ENCODE data around the gene SLC45A3.

Gene SLC45A3

DNA sequence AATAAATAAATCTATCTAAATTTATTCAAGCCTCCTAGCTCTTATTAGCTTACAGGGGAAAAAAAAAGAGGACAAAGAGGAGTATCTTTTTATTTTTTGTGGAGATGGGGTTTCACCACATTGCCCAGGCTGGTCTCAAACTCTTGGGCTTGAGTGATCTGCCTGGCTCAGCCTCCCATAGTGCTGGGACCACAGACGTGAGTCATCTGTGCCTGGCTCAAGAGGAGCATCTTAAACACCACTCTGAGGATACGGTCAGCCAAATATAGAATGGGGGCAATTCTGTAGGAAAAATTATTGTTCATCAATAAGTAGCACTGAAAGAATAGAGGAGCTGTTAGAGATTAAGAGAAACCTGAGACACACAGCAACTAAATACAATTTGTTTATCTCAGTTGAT is 24.1 kb downstream of the SLC45A3 start:
- TF ChIP-seq, protein P1, sequence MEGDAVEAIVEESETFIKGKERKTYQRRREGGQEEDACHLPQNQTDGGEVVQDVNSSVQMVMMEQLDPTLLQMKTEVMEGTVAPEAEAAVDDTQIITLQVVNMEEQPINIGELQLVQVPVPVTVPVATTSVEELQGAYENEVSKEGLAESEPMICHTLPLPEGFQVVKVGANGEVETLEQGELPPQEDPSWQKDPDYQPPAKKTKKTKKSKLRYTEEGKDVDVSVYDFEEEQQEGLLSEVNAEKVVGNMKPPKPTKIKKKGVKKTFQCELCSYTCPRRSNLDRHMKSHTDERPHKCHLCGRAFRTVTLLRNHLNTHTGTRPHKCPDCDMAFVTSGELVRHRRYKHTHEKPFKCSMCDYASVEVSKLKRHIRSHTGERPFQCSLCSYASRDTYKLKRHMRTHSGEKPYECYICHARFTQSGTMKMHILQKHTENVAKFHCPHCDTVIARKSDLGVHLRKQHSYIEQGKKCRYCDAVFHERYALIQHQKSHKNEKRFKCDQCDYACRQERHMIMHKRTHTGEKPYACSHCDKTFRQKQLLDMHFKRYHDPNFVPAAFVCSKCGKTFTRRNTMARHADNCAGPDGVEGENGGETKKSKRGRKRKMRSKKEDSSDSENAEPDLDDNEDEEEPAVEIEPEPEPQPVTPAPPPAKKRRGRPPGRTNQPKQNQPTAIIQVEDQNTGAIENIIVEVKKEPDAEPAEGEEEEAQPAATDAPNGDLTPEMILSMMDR (conservative IDR thresholded peaks at IDR 0.05; ENCODE audit: low read length): no peak
- no peak overlapping the region for H3K4me3 ChIP-seq (ENCODE audit: low read length)
- peak; percentile 46 for DNase-seq (ENCODE audit: low read depth)

DNA sequence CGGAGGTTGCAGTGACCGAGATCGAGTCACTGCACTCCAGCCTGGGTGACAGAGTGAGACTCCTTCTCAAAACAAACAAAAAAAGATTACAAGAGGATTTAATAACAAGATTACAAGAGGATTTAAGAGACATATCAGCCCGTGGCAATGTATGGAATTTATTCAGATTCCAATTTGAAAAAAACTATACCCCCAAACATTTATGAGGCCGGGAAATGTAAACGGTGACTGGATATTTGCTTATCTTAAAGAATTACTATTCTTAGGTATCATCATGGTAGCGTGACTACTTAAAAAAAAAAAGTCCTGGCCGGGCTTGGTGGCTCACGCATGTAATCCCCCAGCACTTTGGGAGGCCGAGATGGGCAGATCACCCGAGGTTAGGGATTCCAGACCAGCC is 27.3 kb downstream of the SLC45A3 start:
- TF ChIP-seq, protein P1 (conservative IDR thresholded peaks at IDR 0.05; ENCODE audit: low read length): no peak
- H3K4me3 ChIP-seq (ENCODE audit: low read length): no peak overlapping the region
- DNase-seq (ENCODE audit: low read depth): no peak

DNA sequence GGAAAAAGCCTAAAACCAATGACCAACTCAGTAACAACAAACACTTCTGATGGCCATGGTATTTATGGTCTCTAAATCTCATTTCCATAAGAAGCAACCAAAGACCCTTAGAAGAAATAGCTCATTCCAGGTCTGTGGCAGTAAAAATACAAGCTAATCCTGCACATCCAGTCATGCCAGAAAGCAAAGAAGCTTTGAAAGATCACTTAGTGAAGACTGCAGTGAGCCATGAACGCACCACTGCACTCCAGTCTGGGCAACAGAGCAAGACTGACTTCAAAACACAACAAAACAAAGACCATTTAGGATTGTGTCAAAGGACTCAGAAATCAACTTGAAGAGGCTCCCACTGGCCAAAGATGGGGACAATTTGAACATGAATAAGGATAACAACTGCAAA is 30.1 kb downstream of the SLC45A3 start:
- H3K4me3 ChIP-seq (ENCODE audit: low read length): no peak overlapping the region
- DNase-seq (ENCODE audit: low read depth): no peak
- TF ChIP-seq, protein P1 (conservative IDR thresholded peaks at IDR 0.05; ENCODE audit: low read length): no peak

DNA sequence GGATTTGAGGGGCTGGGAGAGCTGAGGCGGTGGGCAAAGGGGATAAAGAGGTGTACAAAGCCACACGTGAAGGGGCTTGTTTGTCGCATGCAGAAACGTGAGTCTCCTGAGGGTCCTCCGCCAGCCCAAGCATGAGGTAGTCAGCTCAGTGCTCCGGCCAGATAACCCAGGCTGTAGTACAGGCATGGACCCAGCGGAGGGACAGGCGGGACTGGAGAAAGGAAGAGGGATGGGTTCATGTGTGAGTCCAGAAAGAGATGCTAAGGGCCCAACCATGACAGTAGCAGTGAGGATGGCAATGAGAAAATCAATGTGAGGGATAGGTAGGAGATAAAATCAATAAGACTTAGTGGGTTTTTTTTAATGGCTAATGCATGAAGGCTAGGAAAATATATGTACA is 34.8 kb downstream of the SLC45A3 start:
- H3K4me3 ChIP-seq (ENCODE audit: low read length): no peak overlapping the region
- no peak for DNase-seq (ENCODE audit: low read depth)
- TF ChIP-seq, protein P1 (conservative IDR thresholded peaks at IDR 0.05; ENCODE audit: low read length): no peak

DNA sequence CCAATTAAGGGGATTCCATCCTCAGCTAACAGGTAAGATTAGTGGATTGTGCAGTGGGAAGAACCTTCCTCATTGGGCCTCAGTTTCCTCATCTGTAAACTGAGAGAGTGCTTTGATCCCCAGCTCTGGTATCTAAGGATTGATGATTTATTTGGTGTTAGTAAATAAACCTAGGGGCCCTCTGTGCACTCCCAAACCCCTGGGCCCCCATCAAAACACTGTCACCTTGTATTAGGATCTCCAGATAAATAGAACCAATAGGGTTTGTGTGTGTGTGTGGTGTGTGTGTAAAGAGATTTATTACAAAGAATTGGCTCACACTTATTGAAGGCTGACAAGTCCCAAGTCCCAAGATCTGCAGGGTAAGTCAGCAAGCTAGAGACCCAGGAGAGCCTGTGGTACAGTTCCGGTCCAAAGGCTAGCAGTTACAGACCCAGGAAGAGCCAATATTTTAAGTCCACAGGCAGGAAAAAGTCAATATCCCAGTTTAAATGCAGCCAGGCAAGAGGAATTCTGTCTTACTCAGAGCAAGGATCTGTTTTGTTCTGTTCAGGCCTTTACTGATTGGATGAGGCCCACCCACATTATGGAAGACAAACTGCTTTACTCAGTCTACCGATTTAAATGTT is 37.5 kb downstream of the SLC45A3 start:
- H3K4me3 ChIP-seq (ENCODE audit: low read length): no peak overlapping the region
- DNase-seq (ENCODE audit: low read depth): no peak
- TF ChIP-seq, protein P1 (conservative IDR thresholded peaks at IDR 0.05; ENCODE audit: low read length): no peak

DNA sequence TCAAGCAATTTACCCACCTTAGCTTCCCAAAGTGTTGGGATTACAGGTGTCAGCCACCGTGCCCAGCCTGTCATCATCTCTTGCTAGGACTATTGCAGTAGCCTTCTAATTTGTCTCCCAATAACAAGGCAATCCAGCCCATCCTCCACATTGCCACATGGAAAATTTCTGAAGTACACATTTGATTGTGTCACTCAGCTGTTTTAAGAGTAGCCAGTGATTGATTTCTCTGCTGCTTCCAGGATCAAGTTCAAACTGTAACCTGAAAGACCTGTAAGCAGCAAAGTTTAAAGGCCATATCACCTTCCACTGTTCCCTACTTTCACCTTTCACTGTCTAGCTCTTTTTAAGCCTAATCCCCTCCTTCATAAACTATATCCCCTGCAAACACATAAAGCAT is 40.7 kb downstream of the SLC45A3 start:
- TF ChIP-seq, protein P1 (conservative IDR thresholded peaks at IDR 0.05; ENCODE audit: low read length): no peak
- DNase-seq (ENCODE audit: low read depth): no peak
- no peak overlapping the region for H3K4me3 ChIP-seq (ENCODE audit: low read length)

DNA sequence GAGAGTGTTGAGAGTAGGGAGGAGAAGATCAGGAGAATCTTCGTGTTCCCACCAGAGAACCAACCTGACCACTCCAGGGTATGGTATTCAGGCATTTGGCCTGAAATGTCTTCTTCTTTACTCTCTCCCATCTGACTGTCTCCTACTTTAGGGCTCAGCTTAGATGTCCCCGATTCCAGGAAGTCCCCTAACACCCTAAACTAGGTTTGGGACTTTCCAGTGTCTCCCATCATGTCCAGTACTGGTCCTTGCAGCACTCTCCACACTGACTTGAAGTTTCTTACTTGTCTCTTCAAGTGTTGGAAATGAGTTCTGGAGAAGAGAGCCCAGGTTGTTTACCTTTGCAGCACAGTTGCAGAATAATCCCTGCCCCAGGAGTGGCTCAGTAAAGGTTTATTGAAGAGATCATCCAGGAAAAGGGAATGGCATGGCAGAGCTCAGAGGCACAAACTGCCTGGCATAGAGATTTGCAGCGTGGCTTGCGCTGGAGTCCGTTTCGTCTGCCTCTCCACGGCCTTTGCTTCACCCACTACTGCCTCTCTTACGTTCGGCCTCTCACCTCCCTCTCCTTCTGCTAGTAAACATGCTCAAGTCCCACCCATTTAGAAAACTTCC is 42.3 kb downstream of the SLC45A3 start:
- DNase-seq (ENCODE audit: low read depth): no peak
- no peak overlapping the region for H3K4me3 ChIP-seq (ENCODE audit: low read length)
- TF ChIP-seq, protein P1 (conservative IDR thresholded peaks at IDR 0.05; ENCODE audit: low read length): no peak
